NCI-H69 (cell line): Measurements from ENCODE around the gene FAM180A.
A peak's percentile ranks its signal among the peaks of the same experiment; 100 is the strongest.
"Not testable (repeated sequence)": the region's sequence is repeated elsewhere in the genome, so short reads cannot be mapped to it uniquely, and the experiment has no call there.

Experiments used
- DNase-seq: peaks from one replicate; lab custom pipeline; 2025; lab: John Stamatoyannopoulos, UW

FAM180A gene

GRCh38 chr7:135713836-135714470, 34.7 kb downstream of the FAM180A start:
- peak; percentile 17 for DNase-seq

DNA sequence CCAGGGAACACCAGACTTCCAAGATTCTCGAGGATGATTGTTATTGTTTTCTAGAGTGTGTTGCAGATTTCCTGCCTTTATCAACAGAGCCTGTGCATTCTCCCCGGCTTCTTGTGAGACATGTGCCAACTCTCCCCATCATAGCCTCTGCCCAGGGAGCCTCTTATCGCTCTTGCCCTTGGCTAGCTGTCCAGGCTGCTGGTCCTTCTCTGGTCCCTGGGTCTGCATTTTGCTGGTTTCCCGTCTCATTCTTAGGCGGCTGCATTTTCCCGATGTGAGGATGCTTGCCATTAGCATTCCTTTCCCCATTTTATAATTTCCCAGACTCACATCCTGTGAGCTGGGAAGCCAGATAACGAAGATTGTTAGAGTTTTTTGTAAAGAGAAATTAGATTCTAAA, 35.8 kb downstream of the FAM180A start:
- peak; percentile 32 for DNase-seq

GRCh38 chr7:135712182-135712782, 36.3 kb downstream of the FAM180A start:
- DNase-seq: peak; percentile 77

DNA sequence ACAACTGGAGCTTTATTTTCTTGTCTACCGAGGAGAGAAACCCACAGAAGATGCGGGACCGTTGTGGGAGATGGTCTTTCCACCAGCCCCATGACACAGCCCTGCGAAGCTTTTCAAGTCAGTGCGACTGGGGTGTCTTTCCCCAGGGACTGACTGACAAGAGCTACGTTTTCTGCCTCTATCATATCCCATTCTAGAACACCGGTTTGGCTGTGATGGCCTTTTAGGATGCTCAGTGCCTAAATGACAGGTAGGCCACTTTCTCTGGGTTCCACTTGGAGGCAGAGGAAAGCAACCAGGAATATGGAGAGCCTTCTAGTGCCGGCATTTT, 37.5 kb downstream of the FAM180A start:
- DNase-seq: no peak

GRCh38 chr7:135710417-135711138, 38.0 kb downstream of the FAM180A start:
- peak; percentile 38 for DNase-seq

DNA sequence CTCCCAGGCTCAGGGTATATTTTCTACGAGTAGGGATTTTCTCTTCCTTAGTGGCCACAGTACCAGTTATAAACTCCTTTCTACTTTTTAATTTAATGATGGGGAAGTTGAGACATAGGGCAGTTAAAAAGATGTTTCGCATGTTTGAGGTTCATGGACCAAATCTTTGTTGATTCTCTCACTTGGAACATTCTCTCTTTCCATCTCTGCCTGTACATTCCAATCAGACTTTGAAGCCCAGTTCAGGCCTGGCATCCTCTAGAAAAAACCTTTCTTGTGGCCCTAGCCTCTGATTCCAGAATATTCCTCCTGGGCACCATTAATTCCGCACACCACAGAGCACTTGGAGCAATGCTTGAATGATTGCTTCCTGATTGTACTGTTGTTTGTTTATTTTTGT, 39.1 kb downstream of the FAM180A start:
- no peak for DNase-seq

GRCh38 chr7:135708041-135708440, 40.6 kb downstream of the FAM180A start:
- no peak for DNase-seq

- no peak for DNase-seq
Observed at GRCh38 chr7:135707570-135707966, 41.0 kb downstream of the FAM180A start.

- DNase-seq: peak; percentile 57
Observed at GRCh38 chr7:135706858-135707569, 41.6 kb downstream of the FAM180A start.

- DNase-seq: peak; percentile 80
Observed at GRCh38 chr7:135706038-135706742, 42.4 kb downstream of the FAM180A start.

DNA sequence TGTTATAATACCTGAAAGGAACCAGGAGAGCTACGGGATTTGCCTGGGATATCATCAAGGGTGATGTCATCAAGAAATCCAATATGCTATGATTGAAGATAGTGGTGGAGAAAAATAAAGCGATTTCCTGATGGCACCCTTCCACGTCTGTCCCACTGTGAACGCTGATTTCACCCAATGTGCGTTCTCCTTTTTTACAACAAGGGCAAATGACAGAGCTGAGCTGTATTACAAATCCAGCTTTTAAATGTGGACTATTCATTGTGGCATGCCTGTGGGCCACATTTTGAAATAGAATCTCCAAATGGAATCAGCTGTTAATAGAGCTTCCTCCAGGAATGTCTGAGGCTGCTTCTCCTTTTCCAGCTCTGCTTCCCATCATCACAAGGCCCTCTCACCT, 43.9 kb downstream of the FAM180A start:
- no peak for DNase-seq

DNA sequence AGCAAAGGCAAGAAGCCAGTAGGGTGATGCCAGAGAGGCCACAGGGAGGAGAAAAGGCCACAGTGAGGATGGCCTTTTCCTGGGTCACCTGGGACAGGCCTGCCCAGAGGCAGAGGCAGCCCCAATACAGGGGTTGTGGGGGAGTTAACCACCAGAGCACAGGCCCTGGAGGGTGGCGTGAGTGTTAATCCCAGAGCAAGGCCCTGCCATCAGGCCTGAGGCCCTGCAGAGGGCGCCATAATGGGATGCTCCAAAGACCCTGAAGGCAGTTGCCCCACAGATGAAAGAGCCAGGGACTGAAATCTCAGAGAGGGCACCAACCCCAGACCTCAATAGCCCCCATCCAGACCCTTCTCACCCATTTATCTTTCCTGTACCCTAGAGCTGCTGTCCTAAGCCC, 44.5 kb downstream of the FAM180A start:
- DNase-seq: peak; percentile 47

DNA sequence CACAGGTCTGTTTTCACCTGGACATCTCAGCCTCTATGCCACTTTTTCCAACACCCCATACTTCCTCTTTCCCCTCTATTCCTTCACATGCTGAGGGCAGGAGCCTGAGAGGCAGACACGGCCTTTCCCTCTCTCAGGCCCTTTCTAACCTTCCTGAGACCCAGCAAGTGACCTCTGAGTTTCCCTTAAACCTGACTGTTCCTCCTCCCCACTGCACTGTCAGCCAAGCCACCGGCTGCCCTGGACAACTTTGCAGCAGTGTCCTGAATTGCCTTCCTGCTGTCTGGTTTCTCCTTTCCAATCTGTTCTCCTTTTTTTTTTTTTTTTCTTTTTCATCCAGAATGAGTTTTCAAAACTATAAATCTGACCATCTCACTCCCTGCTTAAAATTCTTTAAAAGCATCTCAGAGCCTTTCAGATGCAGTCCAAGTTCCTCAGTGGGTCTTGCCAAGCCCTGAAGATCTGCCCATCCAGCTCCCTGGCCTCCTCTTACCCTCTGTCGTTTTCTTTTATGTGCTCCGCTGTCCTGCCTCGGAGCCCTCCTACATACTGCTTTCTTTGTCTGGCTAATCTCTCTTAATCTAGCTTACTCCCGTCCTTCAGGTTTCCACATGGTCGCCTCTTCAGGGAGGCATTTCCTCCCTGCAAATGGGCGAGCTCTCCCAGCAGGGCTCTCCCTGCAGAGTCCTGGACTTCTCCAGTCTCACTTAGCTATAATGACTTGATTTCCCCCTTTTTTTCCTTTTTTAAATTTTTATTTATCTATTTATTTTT, 51.1 kb downstream of the FAM180A start:
- DNase-seq: no peak

DNA sequence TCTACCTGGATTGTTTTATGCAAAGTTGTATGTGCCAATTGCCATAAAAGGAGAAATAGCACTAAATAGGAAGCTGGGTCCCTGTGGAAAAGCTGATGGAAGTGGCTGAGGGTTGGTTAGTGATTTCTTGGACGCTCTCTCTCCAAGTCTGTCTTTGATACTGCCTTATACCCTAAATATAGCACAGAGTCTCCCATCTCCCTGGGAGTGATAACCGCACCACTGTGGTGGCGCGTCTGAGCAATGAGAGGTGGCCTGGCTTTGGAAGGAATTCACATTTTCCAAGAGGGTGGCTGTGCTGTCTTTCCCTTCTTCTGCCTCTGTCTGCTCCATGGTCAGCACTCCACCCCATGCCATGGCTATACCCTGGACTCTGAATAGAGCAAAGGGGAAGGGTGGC, 55.1 kb downstream of the FAM180A start:
- no peak for DNase-seq

- DNase-seq: not testable (repeated sequence)
Observed at GRCh38 chr7:135692606-135693005, 56.0 kb downstream of the FAM180A start.

DNA sequence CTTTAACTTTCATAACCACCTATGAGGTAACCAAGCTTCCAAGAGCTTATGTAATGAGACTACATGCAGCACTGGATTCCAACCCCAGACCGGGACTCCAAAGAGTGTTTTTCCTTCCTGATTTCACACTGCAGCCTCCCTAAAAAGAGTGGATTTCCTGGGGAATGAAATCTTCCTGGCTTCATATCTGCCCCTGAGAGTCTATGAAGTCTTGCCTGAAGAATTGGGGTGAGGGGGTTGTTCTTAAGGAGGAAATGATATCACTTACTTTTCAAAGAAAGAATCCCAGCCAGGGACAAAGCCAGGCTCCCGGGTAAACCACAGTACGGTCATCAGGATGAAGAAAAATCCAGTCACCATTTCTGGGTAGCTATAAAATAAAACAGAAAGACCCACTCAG, 56.6 kb downstream of the FAM180A start:
- no peak for DNase-seq

GRCh38 chr7:135690566-135690965, 58.0 kb downstream of the FAM180A start:
- no peak for DNase-seq

DNA sequence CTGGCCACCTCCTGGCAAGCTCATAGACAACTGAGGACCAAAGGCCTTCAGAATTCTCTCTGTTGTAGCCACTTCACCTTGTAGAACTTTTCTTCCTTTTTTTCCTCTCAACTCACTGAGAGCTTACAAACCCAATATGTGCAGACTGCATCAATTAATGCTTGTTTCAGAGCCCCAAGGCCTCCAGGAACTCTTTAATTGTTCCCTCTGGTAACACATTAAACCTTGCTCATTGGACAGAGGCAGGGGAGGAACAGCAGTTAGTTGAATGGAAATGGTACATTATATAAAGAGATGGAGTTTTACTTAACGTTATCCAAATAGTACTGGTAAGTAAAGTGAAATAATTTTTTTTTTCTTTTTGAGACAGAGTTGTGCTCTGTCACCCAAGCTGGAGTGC, 61.1 kb downstream of the FAM180A start:
- no peak for DNase-seq

DNA sequence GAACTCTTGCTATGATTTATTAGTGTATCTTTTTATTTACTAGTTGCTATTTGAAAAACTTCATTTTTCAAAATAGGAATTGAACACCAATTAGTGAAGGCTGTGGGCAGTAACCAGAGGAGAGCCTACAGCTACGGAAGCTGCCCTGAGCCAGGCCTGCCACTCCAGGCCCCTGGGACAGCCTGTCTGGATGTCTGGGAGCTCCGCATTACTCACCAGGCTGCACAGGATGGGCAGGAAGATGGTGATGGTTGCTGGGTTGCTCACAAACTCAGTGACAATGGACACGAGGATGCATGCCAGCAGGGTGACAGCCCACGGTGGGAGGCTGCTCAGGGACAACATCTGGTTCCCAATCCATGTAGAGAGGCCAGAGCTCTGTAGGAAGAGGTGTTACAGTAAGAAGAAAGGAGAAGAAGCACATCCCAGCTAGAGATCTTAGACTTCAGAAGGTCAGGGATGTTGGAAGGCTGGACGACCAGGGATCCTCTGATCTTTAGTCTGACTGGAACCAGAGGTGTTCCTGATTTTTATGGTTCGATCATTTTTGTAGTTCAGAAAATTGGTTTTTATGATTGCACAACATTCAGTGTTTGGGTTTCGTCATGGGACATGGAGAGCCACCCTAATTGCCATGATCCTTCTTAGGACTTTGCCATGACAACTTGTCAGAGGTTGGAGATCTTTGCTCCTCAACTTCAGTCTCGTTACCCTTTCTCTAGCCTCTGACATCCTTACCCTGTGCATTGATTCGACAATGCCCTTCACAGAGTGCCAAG, 63.1 kb downstream of the FAM180A start:
- DNase-seq: no peak

DNA sequence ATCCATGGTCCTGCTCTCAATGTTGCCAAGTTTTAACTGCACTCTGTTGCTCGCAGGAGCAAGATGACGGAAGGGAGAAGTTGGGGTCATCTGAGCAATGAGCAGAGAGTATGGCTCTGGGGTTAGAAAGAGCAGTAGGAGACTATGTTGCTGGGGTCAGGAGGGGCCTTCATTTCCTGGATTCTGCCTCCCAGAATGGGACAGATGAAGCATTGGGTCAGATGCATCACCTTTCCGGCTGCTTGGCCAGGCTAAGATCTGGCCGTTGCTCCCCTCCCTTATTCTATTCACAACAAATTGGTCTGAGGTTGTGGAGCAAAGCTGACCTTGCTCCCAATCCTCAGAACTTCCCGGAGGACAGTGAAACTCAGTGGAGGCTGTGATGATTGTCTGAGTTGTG, 63.9 kb downstream of the FAM180A start:
- no peak for DNase-seq

- no peak for DNase-seq
Observed at GRCh38 chr7:135684136-135684535, 64.5 kb downstream of the FAM180A start.
